K562 (cell line): ENCODE measurements around the gene CORO2A. TPM values are rescaled to one million over a fixed set of nuclear protein-coding genes. Genes with fewer than 3 reads are reported as not detected.
A peak's percentile ranks its signal among the peaks of the same experiment; 100 is the strongest.

Source experiments
- CCNT2 ChIP-seq: IDR thresholded peaks from 2 replicates; pipeline ENCODE4 v1.6.1; 2011; ENCODE audit warnings: borderline replicate concordance, low read depth, mild to moderate bottlenecking, moderate library complexity, mixed read lengths, low read length; ENCODE audit not compliant: insufficient read length; ENCODE audit errors: extremely low read depth
- CHD1 ChIP-seq: fragments of 200-600 bp; sonication (generic); IDR thresholded peaks from one replicate; pipeline ENCODE4 v1.6.1; 2012; ENCODE audit warnings: mild to moderate bottlenecking, moderate library complexity, low read length, inconsistent platforms
- CREM ChIP-seq: IDR thresholded peaks from 2 replicates; pipeline ENCODE4 v1.6.1; 2014; ENCODE audit warnings: antibody characterized with exemption, low read depth
- ESRRA ChIP-seq: fragments of 450-650 bp; IDR thresholded peaks from 2 replicates; pipeline ENCODE4 v1.6.1; 2014; ENCODE audit warnings: low read depth, mild to moderate bottlenecking, moderate library complexity, borderline replicate concordance
- ILF3 ChIP-seq: fragments of 450-650 bp; IDR thresholded peaks from 2 replicates; pipeline ENCODE4 v1.6.1; 2018; ENCODE audit warnings: antibody characterized with exemption, mild to moderate bottlenecking, moderate library complexity, borderline replicate concordance
- KAT7 ChIP-seq: sonication (generic); formaldehyde crosslinking; IDR thresholded peaks from 2 replicates; pipeline ENCODE4 v1.8.0; 2022; ENCODE audit warnings: missing genetic modification reagents, mild to moderate bottlenecking, borderline replicate concordance
- MEF2D ChIP-seq: conservative IDR thresholded peaks from 2 replicates; pipeline ENCODE4 v1.6.1; 2016; ENCODE audit warnings: low read depth, missing genetic modification characterization, missing compliant biosample characterization
- PRPF4 ChIP-seq: fragments of 200-400 bp; formaldehyde crosslinking; IDR thresholded peaks from one replicate; pipeline ENCODE4 v1.6.1; 2017; ENCODE audit warnings: low read length, low read depth, mild to moderate bottlenecking; ENCODE audit not compliant: insufficient read depth, poor library complexity, severe bottlenecking
- PTTG1 ChIP-seq: fragments of 450-650 bp; IDR thresholded peaks from 2 replicates; pipeline ENCODE4 v1.6.1; 2016; ENCODE audit warnings: low read depth, mild to moderate bottlenecking, missing genetic modification characterization, missing compliant biosample characterization
- PYGO2 ChIP-seq: fragments of 450-650 bp; IDR thresholded peaks from 2 replicates; pipeline ENCODE4 v1.6.1; 2016; ENCODE audit warnings: mild to moderate bottlenecking, missing genetic modification characterization, moderate library complexity, missing compliant biosample characterization
- SRF ChIP-seq, 2 experiments: fragments of 250-450, 450-650 bp in 1 of 2; sonication (Bioruptor Pico) in 1 of 2; sonication (generic) in 1 of 2; formaldehyde crosslinking; IDR thresholded peaks; 2 replicates each; pipeline versions ENCODE4 v1.5.0 to v1.5.1; 2020 to 2022; ENCODE audit warnings: mild to moderate bottlenecking in 1 of 2, missing genetic modification reagents in 1 of 2
- ZEB2 ChIP-seq: fragments of 450-650 bp; IDR thresholded peaks from 2 replicates; pipeline ENCODE4 v1.6.1; 2016
- ZKSCAN8 ChIP-seq: fragments of 200-800 bp; sonication (Bioruptor generic); IDR thresholded peaks from 2 replicates; pipeline ENCODE4 v1.6.1; 2016; ENCODE audit warnings: missing genetic modification characterization, missing compliant biosample characterization
- ZNF134 ChIP-seq: fragments of 250-450 bp; sonication (Bioruptor Pico); conservative IDR thresholded peaks from 2 replicates; pipeline ENCODE4 v1.4.0; 2020
- ZNF239 ChIP-seq: fragments of 250-450 bp; sonication (Bioruptor Pico); IDR thresholded peaks from 2 replicates; pipeline ENCODE4 v1.4.0; 2020; ENCODE audit warnings: mild to moderate bottlenecking
- ZNF408 ChIP-seq: fragments of 250-450 bp; sonication (Bioruptor Pico); IDR thresholded peaks from 2 replicates; pipeline ENCODE4 v1.4.0; 2020; ENCODE audit warnings: low read depth, mild to moderate bottlenecking, moderate library complexity
- ZNF561 ChIP-seq: fragments of 450-650 bp; formaldehyde crosslinking; conservative IDR thresholded peaks from 2 replicates; pipeline ENCODE4 v1.4.0; 2020; ENCODE audit warnings: mild to moderate bottlenecking, moderate library complexity
- ZNF707 ChIP-seq: fragments of 250-450 bp; sonication (Bioruptor Pico); conservative IDR thresholded peaks from 2 replicates; pipeline ENCODE4 v1.8.0; 2022; ENCODE audit warnings: inconsistent platforms, mild to moderate bottlenecking, moderate library complexity
- polyA plus RNA-seq, 8 experiments: library from polyadenylated mRNA; depleted of rRNA in 4 of 8; stranded (reverse) in 5 of 8; unstranded in 3 of 8; fragments of >200 nt; fragmentation: Nextera tagmentation in 2 of 8; fragmentation: Illumina TruSeq in 1 of 8; extraction: Ambion mirVana in 2 of 8; extraction: Trizol in 1 of 8; gene quantifications; 2 replicates each; pipeline versions ENCODE4 v1.2.1 to v1.2.3, GENCODE V29; 2011 to 2014; ENCODE audit warnings: inconsistent platforms in 1 of 8, missing spikeins in 1 of 8
- total RNA-seq, 7 experiments: library from RNA; depleted of rRNA in 6 of 7; stranded (reverse); fragments of >200 nt in 6 of 7; fragmentation: Illumina TruSeq in 2 of 7; extraction: Trizol in 2 of 7; gene quantifications; 2 replicates each; pipeline versions ENCODE4 v1.2.1 to v1.2.3, GENCODE V29; 2011 to 2021; ENCODE audit warnings: low replicate concordance in 1 of 7
- TF ChIP-seq, protein P1 (sequence below): fragments of 250-450 bp; sonication (Bioruptor Pico); IDR thresholded peaks from 2 replicates; pipeline ENCODE4 v1.4.0; 2020; ENCODE audit warnings: mild to moderate bottlenecking, moderate library complexity
- TF ChIP-seq, protein P2 (sequence below): sonication (generic); IDR thresholded peaks from 2 replicates; pipeline ENCODE4 v1.6.1; 2016
- TF ChIP-seq, protein P3 (sequence below): IDR thresholded peaks from 2 replicates; pipeline ENCODE4 v1.6.1; 2014; ENCODE audit warnings: antibody characterized with exemption
- TF ChIP-seq, protein P4 (sequence below): sonication (generic); formaldehyde crosslinking; IDR thresholded peaks from 2 replicates; pipeline ENCODE4 v1.8.0; 2022; ENCODE audit warnings: missing genetic modification reagents, mild to moderate bottlenecking, borderline replicate concordance

Gene CORO2A
- total and polyA plus RNA-seq, 9 of the 15 experiments (the other 6 are each of a cell fraction or from before 2014, with no cell fraction given) = 9.5 to 26.6 (median 18.0) TPM

DNA sequence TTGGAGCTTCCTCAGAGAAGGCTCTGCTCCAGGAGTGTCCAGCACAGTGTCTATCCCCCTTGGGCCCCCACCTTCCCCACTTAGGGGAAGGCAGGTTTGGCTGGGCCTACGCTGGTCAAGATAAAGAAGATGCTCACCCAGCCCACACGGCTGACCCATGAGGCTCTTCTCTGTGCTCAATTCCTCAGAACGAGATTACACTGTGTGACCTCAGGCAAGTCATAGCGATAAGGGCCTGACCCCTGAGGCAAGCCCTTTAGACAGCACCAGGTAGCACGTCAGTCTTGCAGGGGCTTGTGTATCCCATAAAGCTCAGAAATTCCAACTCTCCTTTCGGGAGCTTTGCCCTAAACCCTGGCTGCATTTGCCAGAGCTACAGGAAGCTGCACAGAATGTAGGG lies 32.6 kb downstream of the CORO2A start (continued):
- TF ChIP-seq SRF (CRISPR knock-in tag; IDR thresholded peaks at IDR 0.05) = no peak
- TF ChIP-seq CCNT2 = no peak
- no peak for TF ChIP-seq ZKSCAN8 (CRISPR knock-in tag)
- 0 out of 2 replicates have a peak, but pooled peaks have one; percentile 22 for TF ChIP-seq ESRRA
- TF ChIP-seq ZNF561 (CRISPR knock-in tag) = no peak
- no peak for TF ChIP-seq ZNF707
- TF ChIP-seq PTTG1 = no peak
- TF ChIP-seq PRPF4 = no peak
- TF ChIP-seq, protein P1, sequence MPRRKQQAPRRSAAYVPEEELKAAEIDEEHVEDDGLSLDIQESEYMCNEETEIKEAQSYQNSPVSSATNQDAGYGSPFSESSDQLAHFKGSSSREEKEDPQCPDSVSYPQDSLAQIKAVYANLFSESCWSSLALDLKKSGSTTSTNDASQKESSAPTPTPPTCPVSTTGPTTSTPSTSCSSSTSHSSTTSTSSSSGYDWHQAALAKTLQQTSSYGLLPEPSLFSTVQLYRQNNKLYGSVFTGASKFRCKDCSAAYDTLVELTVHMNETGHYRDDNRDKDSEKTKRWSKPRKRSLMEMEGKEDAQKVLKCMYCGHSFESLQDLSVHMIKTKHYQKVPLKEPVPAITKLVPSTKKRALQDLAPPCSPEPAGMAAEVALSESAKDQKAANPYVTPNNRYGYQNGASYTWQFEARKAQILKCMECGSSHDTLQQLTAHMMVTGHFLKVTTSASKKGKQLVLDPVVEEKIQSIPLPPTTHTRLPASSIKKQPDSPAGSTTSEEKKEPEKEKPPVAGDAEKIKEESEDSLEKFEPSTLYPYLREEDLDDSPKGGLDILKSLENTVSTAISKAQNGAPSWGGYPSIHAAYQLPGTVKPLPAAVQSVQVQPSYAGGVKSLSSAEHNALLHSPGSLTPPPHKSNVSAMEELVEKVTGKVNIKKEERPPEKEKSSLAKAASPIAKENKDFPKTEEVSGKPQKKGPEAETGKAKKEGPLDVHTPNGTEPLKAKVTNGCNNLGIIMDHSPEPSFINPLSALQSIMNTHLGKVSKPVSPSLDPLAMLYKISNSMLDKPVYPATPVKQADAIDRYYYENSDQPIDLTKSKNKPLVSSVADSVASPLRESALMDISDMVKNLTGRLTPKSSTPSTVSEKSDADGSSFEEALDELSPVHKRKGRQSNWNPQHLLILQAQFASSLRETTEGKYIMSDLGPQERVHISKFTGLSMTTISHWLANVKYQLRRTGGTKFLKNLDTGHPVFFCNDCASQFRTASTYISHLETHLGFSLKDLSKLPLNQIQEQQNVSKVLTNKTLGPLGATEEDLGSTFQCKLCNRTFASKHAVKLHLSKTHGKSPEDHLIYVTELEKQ = no peak
- TF ChIP-seq KAT7 (CRISPR knock-in tag) = no peak
- no peak for TF ChIP-seq PYGO2 (tag)
- TF ChIP-seq, protein P2, sequence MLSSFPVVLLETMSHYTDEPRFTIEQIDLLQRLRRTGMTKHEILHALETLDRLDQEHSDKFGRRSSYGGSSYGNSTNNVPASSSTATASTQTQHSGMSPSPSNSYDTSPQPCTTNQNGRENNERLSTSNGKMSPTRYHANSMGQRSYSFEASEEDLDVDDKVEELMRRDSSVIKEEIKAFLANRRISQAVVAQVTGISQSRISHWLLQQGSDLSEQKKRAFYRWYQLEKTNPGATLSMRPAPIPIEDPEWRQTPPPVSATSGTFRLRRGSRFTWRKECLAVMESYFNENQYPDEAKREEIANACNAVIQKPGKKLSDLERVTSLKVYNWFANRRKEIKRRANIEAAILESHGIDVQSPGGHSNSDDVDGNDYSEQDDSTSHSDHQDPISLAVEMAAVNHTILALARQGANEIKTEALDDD = peak; percentile 30; the same call in 1 of the 2 replicates
- no peak for TF ChIP-seq MEF2D (tag)
- TF ChIP-seq ZNF408 = no peak
- TF ChIP-seq ILF3 = no peak
- no peak for TF ChIP-seq ZEB2
- no peak for TF ChIP-seq ZNF134 (CRISPR knock-in tag)
- peak; percentile 45; the same call in 1 of the 2 replicates for TF ChIP-seq CREM
- TF ChIP-seq, protein P3, sequence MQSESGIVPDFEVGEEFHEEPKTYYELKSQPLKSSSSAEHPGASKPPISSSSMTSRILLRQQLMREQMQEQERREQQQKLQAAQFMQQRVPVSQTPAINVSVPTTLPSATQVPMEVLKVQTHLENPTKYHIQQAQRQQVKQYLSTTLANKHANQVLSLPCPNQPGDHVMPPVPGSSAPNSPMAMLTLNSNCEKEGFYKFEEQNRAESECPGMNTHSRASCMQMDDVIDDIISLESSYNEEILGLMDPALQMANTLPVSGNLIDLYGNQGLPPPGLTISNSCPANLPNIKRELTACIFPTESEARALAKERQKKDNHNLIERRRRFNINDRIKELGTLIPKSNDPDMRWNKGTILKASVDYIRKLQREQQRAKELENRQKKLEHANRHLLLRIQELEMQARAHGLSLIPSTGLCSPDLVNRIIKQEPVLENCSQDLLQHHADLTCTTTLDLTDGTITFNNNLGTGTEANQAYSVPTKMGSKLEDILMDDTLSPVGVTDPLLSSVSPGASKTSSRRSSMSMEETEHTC = no peak
- TF ChIP-seq ZNF239 (CRISPR knock-in tag) = no peak
- TF ChIP-seq CHD1 = no peak
- TF ChIP-seq, protein P4, sequence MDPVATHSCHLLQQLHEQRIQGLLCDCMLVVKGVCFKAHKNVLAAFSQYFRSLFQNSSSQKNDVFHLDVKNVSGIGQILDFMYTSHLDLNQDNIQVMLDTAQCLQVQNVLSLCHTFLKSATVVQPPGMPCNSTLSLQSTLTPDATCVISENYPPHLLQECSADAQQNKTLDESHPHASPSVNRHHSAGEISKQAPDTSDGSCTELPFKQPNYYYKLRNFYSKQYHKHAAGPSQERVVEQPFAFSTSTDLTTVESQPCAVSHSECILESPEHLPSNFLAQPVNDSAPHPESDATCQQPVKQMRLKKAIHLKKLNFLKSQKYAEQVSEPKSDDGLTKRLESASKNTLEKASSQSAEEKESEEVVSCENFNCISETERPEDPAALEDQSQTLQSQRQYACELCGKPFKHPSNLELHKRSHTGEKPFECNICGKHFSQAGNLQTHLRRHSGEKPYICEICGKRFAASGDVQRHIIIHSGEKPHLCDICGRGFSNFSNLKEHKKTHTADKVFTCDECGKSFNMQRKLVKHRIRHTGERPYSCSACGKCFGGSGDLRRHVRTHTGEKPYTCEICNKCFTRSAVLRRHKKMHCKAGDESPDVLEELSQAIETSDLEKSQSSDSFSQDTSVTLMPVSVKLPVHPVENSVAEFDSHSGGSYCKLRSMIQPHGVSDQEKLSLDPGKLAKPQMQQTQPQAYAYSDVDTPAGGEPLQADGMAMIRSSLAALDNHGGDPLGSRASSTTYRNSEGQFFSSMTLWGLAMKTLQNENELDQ (CRISPR knock-in tag) = no peak
